Esophagus mucosa (tissue), 1 donor: ENCODE measurements around the gene MACROH2A2. TPM values are rescaled to one million over a fixed set of nuclear protein-coding genes. Genes with fewer than 3 reads are reported as not detected.
"Not testable (repeated sequence)": the region's sequence is repeated elsewhere in the genome, so short reads cannot be mapped to it uniquely, and the experiment has no call there.

Experiments
- ATAC-seq: fragments of 200-7000 bp; cut with Tn5 transposase; one replicate; pipeline ENCODE4 v1.9.1; 2020
- total RNA-seq: library from RNA; stranded (reverse); gene quantifications from one replicate; pipeline ENCODE4 v1.2.4, GENCODE V29; 2023
- donor health status: DM: yes; HTN: yes; CAD: no.

MACROH2A2 gene
- 18.8 TPM for total RNA-seq

- peak; percentile 72 for ATAC-seq
These were observed at the start of gene MACROH2A2 for GRCh38 chr10:70052462-70053217. Gene MACROH2A2, plus strand, starts transcription at chr10:70052846. Its CDS starts 22,813 bp downstream, at chr10:70075659.

- ATAC-seq: no peak
These were observed 45.4 kb upstream of the MACROH2A2 start for GRCh38 chr10:70007116-70007820.

- no peak for ATAC-seq
These were observed 21.4 kb upstream of the MACROH2A2 start for GRCh38 chr10:70031215-70031614.

DNA sequence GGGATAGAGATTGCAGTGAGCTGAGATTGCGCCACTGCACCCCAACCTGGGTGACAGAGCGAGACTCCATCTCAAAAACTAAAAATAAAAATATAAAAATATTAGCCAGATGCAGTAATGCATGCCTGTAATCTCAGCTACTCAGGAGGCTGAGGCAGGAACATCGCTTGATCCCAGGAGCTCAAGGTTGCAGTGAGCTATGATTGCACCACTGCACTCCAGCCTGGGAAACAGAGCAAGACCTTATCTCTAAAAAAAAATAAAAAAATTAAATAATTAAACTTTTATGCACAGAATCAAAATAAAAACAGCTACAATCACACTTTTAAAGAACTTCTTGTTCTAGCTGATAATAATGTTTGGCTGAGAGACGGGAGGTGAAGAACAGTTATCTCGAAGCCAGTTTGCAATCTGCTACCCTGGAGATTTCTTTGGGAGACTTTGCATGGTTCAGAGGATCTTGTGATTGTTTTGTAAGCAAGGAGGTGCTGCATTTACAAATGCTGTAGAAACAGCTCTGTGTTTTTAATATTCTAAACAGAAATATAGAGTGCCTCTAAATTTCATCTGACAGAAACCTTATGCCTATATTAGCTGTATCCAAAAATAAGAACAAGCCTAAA is 19.9 kb upstream of the MACROH2A2 start:
- no peak for ATAC-seq

DNA sequence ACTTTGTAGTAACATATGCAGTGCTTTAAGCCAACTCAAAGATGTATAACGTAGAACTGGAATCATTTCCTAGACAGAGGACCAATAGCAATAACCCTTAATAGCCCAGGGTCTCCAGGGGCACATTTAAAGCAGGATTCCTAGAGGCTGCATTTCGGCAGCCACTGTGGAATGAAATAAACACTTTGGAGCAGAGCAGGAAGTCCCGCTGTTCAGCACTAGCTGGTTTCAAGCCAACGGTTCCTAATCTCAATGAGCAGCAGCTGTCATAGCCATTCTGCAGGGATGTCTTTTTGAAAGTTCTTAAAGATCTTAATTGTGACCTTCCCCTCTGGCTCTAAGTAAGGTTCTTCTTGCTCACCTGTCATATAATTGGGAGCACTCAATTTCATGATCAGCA is 18.4 kb upstream of the MACROH2A2 start:
- no peak for ATAC-seq

GRCh38 chr10:70035531-70035930 is 17.1 kb upstream of the MACROH2A2 start:
- ATAC-seq: no peak

GRCh38 chr10:70038923-70039322 is 13.7 kb upstream of the MACROH2A2 start:
- ATAC-seq: no peak

DNA sequence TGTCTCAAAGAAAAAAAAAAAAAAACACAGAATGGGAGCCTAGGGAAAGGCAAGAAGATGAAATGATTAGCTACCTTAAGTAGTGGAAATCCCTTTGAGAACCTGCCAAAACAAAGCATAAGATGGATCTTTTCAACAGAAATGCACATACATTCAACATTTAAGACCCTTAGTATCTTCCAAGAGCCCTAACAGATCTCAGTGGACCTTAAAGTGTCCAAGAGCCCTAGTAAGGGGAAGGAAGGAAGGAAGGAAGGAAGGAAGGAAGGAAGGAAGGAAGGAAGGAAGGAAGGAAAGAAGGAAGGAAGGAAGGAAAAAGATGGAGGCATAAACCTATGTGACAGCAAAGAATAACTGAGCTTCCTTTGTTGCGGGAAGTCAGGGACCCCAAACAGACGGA is 11.6 kb upstream of the MACROH2A2 start:
- ATAC-seq: no peak

GRCh38 chr10:70041739-70042138 is 10.9 kb upstream of the MACROH2A2 start:
- not testable (repeated sequence) for ATAC-seq

GRCh38 chr10:70047066-70047465 is 5.6 kb upstream of the MACROH2A2 start:
- ATAC-seq: not testable (repeated sequence)

GRCh38 chr10:70048030-70048723 is 4.5 kb upstream of the MACROH2A2 start:
- ATAC-seq: no peak

- no peak for ATAC-seq
These were observed 798 bp upstream of the MACROH2A2 start for GRCh38 chr10:70051848-70052247.

DNA sequence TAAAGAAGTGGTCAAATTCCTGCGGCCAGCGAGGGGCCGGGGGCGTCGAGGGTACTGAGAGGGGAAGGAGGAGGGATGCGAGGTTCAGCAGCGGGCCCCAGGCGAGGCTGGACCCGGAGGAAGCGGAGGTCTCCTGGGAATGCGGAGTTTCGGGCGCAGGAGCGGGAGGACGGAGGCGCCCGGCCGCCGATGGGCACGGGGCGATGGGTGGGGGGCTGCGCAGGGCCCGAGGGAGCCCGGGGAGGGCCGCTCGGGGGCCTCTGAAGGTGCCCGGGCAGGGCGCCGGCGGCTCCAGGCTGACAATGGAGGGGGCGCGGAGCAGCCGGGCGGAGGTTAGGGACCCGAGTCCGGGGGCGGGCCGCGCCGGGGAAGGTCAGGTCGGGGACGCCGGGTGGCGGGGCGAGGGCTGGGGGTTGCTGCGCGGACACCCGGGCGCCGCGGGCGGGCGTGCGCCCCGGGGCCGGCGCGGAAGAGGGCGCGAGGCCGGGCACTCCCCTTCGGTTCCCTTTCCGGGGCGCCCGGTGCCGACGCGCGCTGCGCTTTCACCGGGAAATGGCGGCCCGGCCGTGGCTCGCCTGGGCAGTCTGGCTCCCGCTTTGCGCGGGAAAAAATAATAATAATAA is 683 bp downstream of the MACROH2A2 start:
- peak; percentile 57 for ATAC-seq

DNA sequence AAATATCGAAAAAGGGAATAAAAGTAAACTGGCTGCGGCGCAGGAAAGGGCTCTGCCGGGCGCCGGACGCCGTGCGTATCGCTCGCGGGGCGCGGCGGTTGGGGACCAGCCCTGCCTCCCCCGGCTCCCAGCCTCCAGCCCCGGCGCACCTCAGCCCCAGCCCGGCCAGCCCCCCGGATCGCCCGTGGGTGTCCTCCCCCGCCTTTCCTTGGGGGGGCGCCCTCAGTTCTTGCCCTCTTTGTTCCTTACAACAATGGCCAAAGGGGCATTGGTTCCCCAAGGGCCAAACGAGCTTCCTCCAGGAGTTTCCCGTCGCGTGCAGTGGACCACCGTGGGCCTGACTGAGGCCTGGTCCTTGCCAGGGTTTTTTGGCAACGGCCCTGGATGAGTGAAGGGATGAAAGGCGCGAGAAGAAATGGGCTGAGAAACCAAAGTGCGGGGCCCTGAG is 1.2 kb downstream of the MACROH2A2 start:
- peak; percentile 34 for ATAC-seq

DNA sequence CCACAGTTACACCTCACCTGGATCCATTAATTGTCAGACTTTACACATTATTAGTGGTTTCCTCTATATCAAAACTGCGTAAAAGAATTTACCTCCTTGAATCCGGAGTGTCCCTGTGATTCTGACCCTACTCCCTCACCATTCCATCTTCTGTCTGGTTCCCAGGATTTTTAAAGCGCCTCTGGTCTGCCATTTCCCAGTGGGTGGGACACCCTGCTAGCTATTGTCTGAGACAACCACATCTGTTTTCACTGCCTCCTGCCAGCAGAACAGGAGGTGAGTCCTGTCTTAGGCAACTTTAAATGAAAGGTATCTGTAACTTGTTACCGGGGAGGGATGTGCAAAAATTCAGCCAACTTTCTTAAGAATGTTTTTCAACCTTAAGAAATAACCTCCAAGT is 2.3 kb downstream of the MACROH2A2 start:
- ATAC-seq: no peak

DNA sequence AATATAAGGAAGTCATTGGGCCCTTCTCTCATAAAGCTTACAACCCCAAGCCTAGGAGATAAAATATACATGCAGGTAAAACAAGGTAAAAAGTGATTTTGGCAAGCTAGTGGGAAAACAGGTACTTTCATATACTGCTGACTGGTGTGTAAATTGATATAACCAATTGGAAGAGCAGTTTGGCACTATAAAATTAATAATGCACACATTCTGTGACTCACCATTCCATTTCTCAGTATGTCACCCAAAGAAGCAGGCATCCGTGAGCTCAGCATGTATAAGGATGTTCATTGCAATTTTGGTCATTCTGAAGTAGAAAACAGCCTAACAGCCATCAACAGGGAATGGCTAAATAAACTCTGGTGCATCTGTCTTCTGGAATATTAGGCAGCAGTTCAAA is 2.9 kb downstream of the MACROH2A2 start:
- no peak for ATAC-seq

DNA sequence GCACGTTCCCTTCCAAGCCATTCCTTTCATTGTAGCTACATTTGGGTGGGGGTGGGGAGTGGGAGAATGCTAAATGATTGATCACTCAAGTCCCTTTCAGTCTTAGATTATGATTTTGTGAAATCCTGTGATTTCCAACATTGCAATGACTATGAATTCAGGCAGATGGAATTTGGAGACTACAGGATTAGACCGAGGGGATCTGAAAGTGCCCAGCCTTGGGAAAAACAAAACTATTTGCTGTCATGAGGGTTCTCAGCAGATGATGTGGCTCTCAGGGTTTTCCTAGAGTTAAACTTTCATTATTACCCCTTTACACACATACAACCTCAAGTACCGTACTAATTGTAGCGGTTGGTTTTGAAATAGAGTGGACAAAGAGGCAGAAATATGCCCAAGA is 4.7 kb downstream of the MACROH2A2 start:
- no peak for ATAC-seq

DNA sequence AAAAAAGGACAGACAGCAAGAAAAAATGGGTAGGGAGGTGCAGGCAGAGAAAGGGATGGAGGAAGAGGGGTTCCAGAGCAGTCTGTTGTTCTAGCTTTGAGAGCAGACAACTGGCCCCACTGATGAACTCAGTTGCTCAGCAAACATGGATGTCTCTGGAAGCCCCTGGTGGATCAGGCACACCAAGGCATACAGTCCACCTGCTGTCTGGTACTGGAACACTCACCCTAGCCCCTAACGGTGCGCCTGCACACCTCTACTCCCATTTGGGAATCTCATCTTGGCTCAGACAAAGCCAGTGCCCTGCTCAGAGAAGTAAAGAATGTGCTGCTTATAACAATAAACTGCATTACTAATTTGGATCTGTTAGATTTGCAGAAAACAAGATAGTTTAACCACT is 7.7 kb downstream of the MACROH2A2 start:
- ATAC-seq: no peak

- no peak for ATAC-seq
These were observed 10.9 kb downstream of the MACROH2A2 start for GRCh38 chr10:70063418-70064098.

DNA sequence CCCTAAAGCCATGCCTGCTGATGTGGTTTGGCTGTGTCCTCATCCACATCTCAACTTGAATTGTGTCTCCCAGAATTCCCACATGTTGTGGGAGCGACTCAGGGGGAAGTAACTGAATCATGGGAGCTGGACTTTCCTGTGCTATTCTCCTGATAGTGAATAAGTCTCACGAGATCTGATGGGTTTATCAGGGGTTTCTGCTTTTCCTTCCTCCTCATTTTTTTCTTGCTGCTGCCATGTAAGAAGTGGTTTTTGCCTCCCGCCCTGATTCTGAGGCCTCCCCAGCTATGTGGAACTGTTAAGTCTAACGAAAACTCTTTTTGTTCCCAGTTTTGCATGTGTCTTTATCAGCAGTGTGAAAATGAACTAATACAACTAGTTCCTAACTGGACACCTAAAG is 11.8 kb downstream of the MACROH2A2 start:
- no peak for ATAC-seq

- no peak for ATAC-seq
These were observed 13.5 kb downstream of the MACROH2A2 start for GRCh38 chr10:70066190-70066589.

GRCh38 chr10:70067586-70067985 is 14.9 kb downstream of the MACROH2A2 start:
- no peak for ATAC-seq
